ENCODE measurements around the gene MARCKS. TPM values are rescaled to one million over a fixed set of nuclear protein-coding genes. Genes with fewer than 3 reads are reported as not detected.

Gene MARCKS
- total and polyA plus RNA-seq, 2 of the 13 experiments (the other 11 are each of a cell fraction or from before 2014, with no cell fraction given) = 30.5 to 39.5 TPM

GRCh38 chr6:113858480-113859348 is 1.6 kb downstream of the MARCKS start (continued):
- no peak for TF ChIP-seq NR2F2 (IDR thresholded peaks at IDR 0.05; ENCODE audit: borderline replicate concordance, low read depth)
- TF ChIP-seq ZNF615 (CRISPR knock-in tag; IDR thresholded peaks at IDR 0.05; ENCODE audit: borderline replicate concordance) = no peak
- TF ChIP-seq ZBTB33 (CRISPR knock-in tag; IDR thresholded peaks at IDR 0.05) = no peak
- TF ChIP-seq PBX2 (CRISPR knock-in tag; IDR thresholded peaks at IDR 0.05) = no peak
- TF ChIP-seq ZNF12 (CRISPR knock-in tag; IDR thresholded peaks at IDR 0.05) = no peak
- TF ChIP-seq HOMEZ (CRISPR knock-in tag; IDR thresholded peaks at IDR 0.05; ENCODE audit: low read depth) = no peak
- TF ChIP-seq RERE (CRISPR knock-in tag; IDR thresholded peaks at IDR 0.05; ENCODE audit: low read depth) = no peak
- TF ChIP-seq SMYD3 (CRISPR knock-in tag; IDR thresholded peaks at IDR 0.05) = peak; percentile 17; the same call in 1 of the 2 replicates
- peak; percentile 50; the same call in 1 of the 2 replicates for TF ChIP-seq TFDP2 (CRISPR knock-in tag; IDR thresholded peaks at IDR 0.05)
- TF ChIP-seq USF2 (IDR thresholded peaks at IDR 0.05; ENCODE audit: low read depth, low read length) = no peak
- TF ChIP-seq USF2 (CRISPR knock-in tag; IDR thresholded peaks at IDR 0.05; ENCODE audit: borderline replicate concordance) = 0 out of 2 replicates have a peak, but pooled peaks have one; percentile 15
- TF ChIP-seq ZFX (CRISPR knock-in tag; IDR thresholded peaks at IDR 0.05; ENCODE audit: low read depth) = peak; percentile 86
- TF ChIP-seq MAFK (conservative IDR thresholded peaks at IDR 0.05 in 1 of 2, IDR thresholded peaks at IDR 0.05 in 1 of 2; ENCODE audit: low read length in 2 of 2) = no peak
- TF ChIP-seq ZMYM2 (CRISPR knock-in tag; IDR thresholded peaks at IDR 0.05) = 0 out of 2 replicates have a peak, but pooled peaks have one; percentile 16
